Vagina (tissue), 2 donors: ENCODE measurements around the gene WNT9B. TPM values are rescaled to one million over a fixed set of nuclear protein-coding genes. Genes with fewer than 3 reads are reported as not detected.
A peak's percentile ranks its signal among the peaks of the same experiment; 100 is the strongest.

Experiments
- DNase-seq, 2 donors: peaks; one replicate each; pipeline ENCODE4 v3.0.0-alpha.2; 2017; ENCODE audit errors: extremely low spot score in 2 of 2
- H3K27ac ChIP-seq: fragments of 200-600 bp; sonication (generic); one replicate; pipeline ENCODE4 v1.5.1; 2019
- H3K27me3 ChIP-seq: fragments of 200-600 bp; sonication (generic); one replicate; pipeline ENCODE4 v1.5.1; 2019
- H3K36me3 ChIP-seq, 2 donors: fragments of 200-600 bp; sonication (generic); one replicate each; pipeline ENCODE4 v1.5.1; 2017 to 2019
- H3K4me1 ChIP-seq: fragments of 200-600 bp; sonication (generic); one replicate; pipeline ENCODE4 v1.5.1; 2019
- H3K4me3 ChIP-seq, 2 donors: fragments of 200-600 bp; sonication (generic); 1 replicate in 1 of 2; 2 replicates in 1 of 2; pipeline ENCODE4 v1.5.1; 2016 to 2019
- H3K9me3 ChIP-seq: fragments of 200-600 bp; sonication (generic); one replicate; pipeline ENCODE4 v1.5.1; 2019
- CTCF ChIP-seq, 3 experiments: fragments of 450-650 bp in 2 of 3; fragments of 200-600 bp in 1 of 3; sonication (generic) in 1 of 3; IDR thresholded peaks; one replicate each; pipeline ENCODE4 v1.5.1; 2017 to 2019; ENCODE audit warnings: antibody characterized with exemption in 3 of 3, mild to moderate bottlenecking in 2 of 3, moderate library complexity in 2 of 3
- POLR2A ChIP-seq, 2 donors: fragments of 450-650 bp; IDR thresholded peaks; one replicate each; pipeline ENCODE4 v1.6.1; 2017; ENCODE audit warnings: antibody characterized with exemption in 2 of 2, mild to moderate bottlenecking in 2 of 2, moderate library complexity in 2 of 2
- POLR2AphosphoS5 ChIP-seq, 2 donors: sonication (generic); formaldehyde crosslinking; IDR thresholded peaks; one replicate each; pipeline ENCODE4 v1.9.0; 2017; ENCODE audit warnings: antibody characterized with exemption in 2 of 2, mild to moderate bottlenecking in 2 of 2, low read depth in 1 of 2; ENCODE audit not compliant: insufficient read depth in 1 of 2
- intact Hi-C: fragments of 100-400 bp; cut with DNase I; formaldehyde crosslinking; loops from one replicate; pipeline ENCODE4 v1.15.1; 2023
- total RNA-seq: library from RNA; depleted of rRNA; stranded (reverse); fragments of >200 nt; gene quantifications from one replicate; pipeline ENCODE4 v1.2.3, GENCODE V29; 2016

Gene WNT9B
- not detected for total RNA-seq

GRCh38 chr17:46851029-46851741, at the start of gene WNT9B:
Gene WNT9B, plus strand, starts transcription at chr17:46851583. Its CDS starts 56 bp downstream, at chr17:46851639.
- no peaks in the 10 kb centered on the region for H3K36me3 ChIP-seq
- H3K4me1 ChIP-seq = peaks cover 6% of the 10 kb centered on the region
- H3K27me3 ChIP-seq = no peaks in the 10 kb centered on the region
- peak within 1 kb of the TSS; percentile 29 to 44 for H3K4me3 ChIP-seq
- no peak within 1 kb of the TSS for H3K27ac ChIP-seq
- DNase-seq = no peak
- no peaks in the 10 kb centered on the region for H3K9me3 ChIP-seq
- TF ChIP-seq CTCF (IDR thresholded peaks at IDR 0.05) = no peak
- intact Hi-C loops = no loop called here

DNA sequence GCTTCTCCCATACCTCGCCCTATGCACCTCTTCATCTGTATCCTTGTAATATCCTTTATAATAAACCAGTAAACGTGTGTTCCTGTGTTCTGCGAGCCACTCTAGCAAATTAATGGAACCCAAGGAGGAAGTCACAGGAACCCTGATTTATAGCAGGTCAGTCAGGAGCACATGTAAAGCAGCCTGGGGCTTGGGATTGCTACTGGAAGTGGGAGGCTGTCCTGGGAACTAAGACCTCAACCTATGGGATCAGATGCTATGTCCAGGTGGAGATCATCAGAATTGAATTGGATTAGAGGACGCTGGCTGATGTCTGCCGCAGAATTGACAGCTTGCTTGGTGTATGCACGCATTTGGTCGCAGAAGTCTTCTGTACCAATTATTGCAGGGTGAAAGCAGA, 48.6 kb upstream of the WNT9B start:
- TF ChIP-seq POLR2AphosphoS5 (IDR thresholded peaks at IDR 0.05; ENCODE audit: insufficient read depth in 1 of 2, low read depth in 1 of 2) = no peak
- no peak for TF ChIP-seq CTCF (IDR thresholded peaks at IDR 0.05)
- no peak for TF ChIP-seq POLR2A (IDR thresholded peaks at IDR 0.05)
- Histone ChIP-seq H3K27me3 (no peaks in the 10 kb centered on the region), H3K4me1 (no peaks in the 10 kb centered on the region), H3K9me3 (no peaks in the 10 kb centered on the region), H3K27ac (no peak overlapping the region), H3K4me3 (no peak overlapping the region), H3K36me3 (no peaks in the 10 kb centered on the region)
- intact Hi-C loops = no loop called here
- no peak for DNase-seq

- Histone ChIP-seq H3K36me3 (no peaks in the 10 kb centered on the region), H3K27me3 (no peaks in the 10 kb centered on the region), H3K9me3 (no peaks in the 10 kb centered on the region), H3K4me3 (no peak overlapping the region), H3K27ac (no peak overlapping the region), H3K4me1 (no peaks in the 10 kb centered on the region)
- intact Hi-C loops = no loop called here
- TF ChIP-seq CTCF (IDR thresholded peaks at IDR 0.05) = no peak
- no peak for TF ChIP-seq POLR2AphosphoS5 (IDR thresholded peaks at IDR 0.05; ENCODE audit: insufficient read depth in 1 of 2, low read depth in 1 of 2)
- TF ChIP-seq POLR2A (IDR thresholded peaks at IDR 0.05) = no peak
- DNase-seq = no peak
Measured at GRCh38 chr17:46803544-46803943, 47.8 kb upstream of the WNT9B start.

DNA sequence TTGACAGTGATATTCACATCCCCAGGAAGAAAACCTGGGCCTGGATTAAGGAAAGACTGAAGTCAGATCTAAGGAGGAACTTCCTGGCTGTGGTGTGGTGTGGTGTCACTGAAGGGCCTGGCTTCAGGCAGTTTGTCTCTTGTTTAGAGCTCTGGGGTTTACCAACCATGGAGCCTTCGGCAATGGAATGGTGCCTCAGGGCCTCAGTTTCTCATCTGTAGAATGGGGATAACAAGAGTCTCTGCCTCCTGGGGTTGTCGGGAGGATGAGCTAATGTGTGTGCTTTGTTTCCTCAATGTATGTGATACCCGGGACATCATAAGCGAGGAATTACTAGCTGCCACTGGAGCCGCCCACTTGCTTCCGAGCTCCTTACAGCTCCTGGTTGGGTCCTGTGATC, 45.6 kb upstream of the WNT9B start:
- Histone ChIP-seq H3K4me3 (no peak overlapping the region), H3K27ac (no peak overlapping the region), H3K36me3 (no peaks in the 10 kb centered on the region), H3K9me3 (no peaks in the 10 kb centered on the region), H3K4me1 (no peaks in the 10 kb centered on the region), H3K27me3 (no peaks in the 10 kb centered on the region)
- intact Hi-C loops = no loop called here
- no peak for TF ChIP-seq POLR2A (IDR thresholded peaks at IDR 0.05)
- no peak for TF ChIP-seq POLR2AphosphoS5 (IDR thresholded peaks at IDR 0.05; ENCODE audit: insufficient read depth in 1 of 2, low read depth in 1 of 2)
- TF ChIP-seq CTCF (IDR thresholded peaks at IDR 0.05) = no peak
- DNase-seq = no peak

DNA sequence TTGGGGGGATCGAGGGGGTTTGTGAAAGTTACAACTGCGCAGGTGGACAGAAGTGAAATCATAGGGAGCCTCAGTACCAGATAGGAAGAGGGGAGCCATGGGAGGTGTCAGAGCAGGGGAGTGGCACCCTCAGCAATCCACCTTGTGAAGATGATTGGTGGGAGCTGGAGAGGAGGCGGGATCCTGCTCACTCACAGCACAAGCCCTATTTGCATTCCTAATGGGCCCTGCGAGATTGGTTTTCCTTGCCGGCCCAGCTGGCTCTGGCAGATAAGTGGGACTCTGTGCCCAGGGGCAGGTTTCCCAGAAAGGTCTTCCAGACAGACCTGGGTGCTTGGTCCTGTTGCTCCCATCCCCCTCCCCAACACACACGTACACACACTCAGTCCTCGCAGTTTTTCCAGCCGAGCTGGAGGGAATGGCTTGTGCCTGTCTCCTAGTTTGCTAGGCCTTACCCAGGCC, 42.2 kb upstream of the WNT9B start:
- Histone ChIP-seq H3K36me3 (no peaks in the 10 kb centered on the region), H3K27ac (no peak overlapping the region), H3K4me1 (peaks cover 10% of the 10 kb centered on the region), H3K4me3 (no peak overlapping the region), H3K27me3 (no peaks in the 10 kb centered on the region), H3K9me3 (no peaks in the 10 kb centered on the region)
- TF ChIP-seq POLR2A (IDR thresholded peaks at IDR 0.05) (no peak), POLR2AphosphoS5 (IDR thresholded peaks at IDR 0.05; ENCODE audit: insufficient read depth in 1 of 2, low read depth in 1 of 2) (no peak), CTCF (IDR thresholded peaks at IDR 0.05) (no peak)
- intact Hi-C loops = no loop called here
- DNase-seq = no peak
